22Rv1 (cell line): ENCODE results near the gene RFTN2.
"Not testable (repeated sequence)": the region's sequence is repeated elsewhere in the genome, so short reads cannot be mapped to it uniquely, and the experiment has no call there.

Source experiments
- CTCF ChIP-seq: fragments of 450-650 bp; IDR thresholded peaks from 2 replicates; pipeline ENCODE4 v1.5.1; 2017; ENCODE audit warnings: mild to moderate bottlenecking
- ZFX ChIP-seq: fragments of 450-650 bp; IDR thresholded peaks from 2 replicates; pipeline ENCODE4 v1.6.1; 2017; ENCODE audit warnings: antibody characterized with exemption, borderline replicate concordance

- TF ChIP-seq CTCF, ZFX: not testable (repeated sequence)
Observed at GRCh38 chr2:197551260-197551659, 124.1 kb downstream of the RFTN2 start.
